ENCODE data around the gene PKIB.

PKIB gene

GRCh38 chr6:122751326-122751725, 141.1 kb downstream of the PKIB start:
- no peak for DNase-seq

GRCh38 chr6:122752459-122752858, 142.3 kb downstream of the PKIB start:
- no peak for DNase-seq

- no peak for DNase-seq
Observed at GRCh38 chr6:122753000-122753687, 142.9 kb downstream of the PKIB start.

GRCh38 chr6:122753688-122754056, 143.5 kb downstream of the PKIB start:
- DNase-seq, result no peak

GRCh38 chr6:122754191-122754731, 144.1 kb downstream of the PKIB start:
- no peak for DNase-seq

- DNase-seq, result no peak
Observed at GRCh38 chr6:122755901-122756300, 145.7 kb downstream of the PKIB start.

GRCh38 chr6:122758927-122759334, 148.7 kb downstream of the PKIB start:
- DNase-seq, result no peak

- DNase-seq, result no peak
Observed at GRCh38 chr6:122760330-122760729, 150.1 kb downstream of the PKIB start.

- no peak for DNase-seq
Observed at GRCh38 chr6:122766256-122766655, 156.1 kb downstream of the PKIB start.

GRCh38 chr6:122770835-122771601, 160.8 kb downstream of the PKIB start:
- no peak for DNase-seq

- DNase-seq, result no peak
Observed at GRCh38 chr6:122772724-122773415, 162.7 kb downstream of the PKIB start.

All from COR-L47 (cell line).